GM21447 (cell line): ENCODE measurements around the gene SIRT6.
"Not testable (repeated sequence)": the region's sequence is repeated elsewhere in the genome, so short reads cannot be mapped to it uniquely, and the experiment has no call there.

ENCODE experiments used
- ATAC-seq: cut with Tn5 transposase; IDR thresholded peaks from one replicate; pipeline ENCODE4 v1.9.1; 2021; ENCODE audit not compliant: unreplicated experiment

SIRT6 gene

GRCh38 chr19:4175669-4175931, 6.8 kb downstream of the SIRT6 start:
- no peak for ATAC-seq

GRCh38 chr19:4174895-4175668, 7.3 kb downstream of the SIRT6 start:
- no peak for ATAC-seq

- no peak for ATAC-seq
Observed at GRCh38 chr19:4174213-4174894, 8.0 kb downstream of the SIRT6 start.

GRCh38 chr19:4173479-4174212, 8.7 kb downstream of the SIRT6 start:
- no peak for ATAC-seq

- ATAC-seq: no peak
Observed at GRCh38 chr19:4172861-4173473, 9.4 kb downstream of the SIRT6 start.

GRCh38 chr19:4171676-4172075, 10.7 kb downstream of the SIRT6 start:
- no peak for ATAC-seq

GRCh38 chr19:4164262-4164661, 18.1 kb downstream of the SIRT6 start:
- no peak for ATAC-seq

GRCh38 chr19:4161415-4162077, 20.8 kb downstream of the SIRT6 start:
- no peak for ATAC-seq

GRCh38 chr19:4157971-4158370, 24.4 kb downstream of the SIRT6 start:
- not testable (repeated sequence) for ATAC-seq

- ATAC-seq: no peak
Observed at GRCh38 chr19:4157164-4157563, 25.2 kb downstream of the SIRT6 start.

- no peak for ATAC-seq
Observed at GRCh38 chr19:4154571-4155312, 27.6 kb downstream of the SIRT6 start.

- no peak for ATAC-seq
Observed at GRCh38 chr19:4152241-4152998, 29.9 kb downstream of the SIRT6 start.

GRCh38 chr19:4151623-4152022, 30.7 kb downstream of the SIRT6 start:
- no peak for ATAC-seq

- no peak for ATAC-seq
Observed at GRCh38 chr19:4149518-4150288, 32.7 kb downstream of the SIRT6 start.

GRCh38 chr19:4144666-4145249, 37.6 kb downstream of the SIRT6 start:
- no peak for ATAC-seq

GRCh38 chr19:4142916-4143315, 39.4 kb downstream of the SIRT6 start:
- not testable (repeated sequence) for ATAC-seq

GRCh38 chr19:4140237-4140711, 42.1 kb downstream of the SIRT6 start:
- ATAC-seq: no peak

GRCh38 chr19:4139614-4140236, 42.6 kb downstream of the SIRT6 start:
- ATAC-seq: no peak
